Epithelial cell of esophagus (primary cell): ENCODE measurements around the gene FOCAD.
A peak's percentile ranks its signal among the peaks of the same experiment; 100 is the strongest.

Experiments
- DNase-seq: peaks from one replicate; pipeline ENCODE4 v3.0.0; 2010; ENCODE audit warnings: low read depth
- H3K4me3 ChIP-seq: 2 replicates; pipeline ENCODE4 v1.5.1; 2011; ENCODE audit warnings: mild to moderate bottlenecking, low read length, control low read depth
- CTCF ChIP-seq: IDR thresholded peaks from 2 replicates; pipeline ENCODE4 v1.5.1; 2011; ENCODE audit warnings: low read depth, mild to moderate bottlenecking, low read length, control low read depth, inconsistent platforms; ENCODE audit not compliant: insufficient read depth; ENCODE audit errors: missing control alignments

The FOCAD gene

DNA sequence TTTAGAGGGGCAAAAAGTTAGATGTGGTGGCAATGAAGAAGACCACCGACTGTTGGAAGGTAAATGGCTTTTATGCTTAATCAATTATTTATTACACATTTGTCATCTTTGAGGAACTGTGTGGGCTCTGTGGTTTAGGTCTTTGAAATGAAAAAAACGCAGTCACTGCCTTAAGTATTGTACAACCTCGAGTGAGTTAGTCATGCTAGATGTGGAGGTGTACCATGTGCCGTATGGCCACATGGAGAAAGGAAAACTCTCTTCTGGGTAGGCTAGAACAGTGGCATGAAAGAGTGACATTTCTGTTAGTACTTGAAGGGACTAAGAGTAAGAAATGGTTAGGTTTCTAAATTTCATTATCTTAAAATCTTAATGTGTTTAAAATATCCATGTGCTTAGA, 181.3 kb downstream of the FOCAD start:
- TF ChIP-seq CTCF, result no peak
- DNase-seq, result peak; percentile 8
- no peak overlapping the region for H3K4me3 ChIP-seq

GRCh38 chr9:20870115-20870514, 186.1 kb downstream of the FOCAD start:
- TF ChIP-seq CTCF, result no peak
- no peak for DNase-seq
- H3K4me3 ChIP-seq, result no peak overlapping the region

DNA sequence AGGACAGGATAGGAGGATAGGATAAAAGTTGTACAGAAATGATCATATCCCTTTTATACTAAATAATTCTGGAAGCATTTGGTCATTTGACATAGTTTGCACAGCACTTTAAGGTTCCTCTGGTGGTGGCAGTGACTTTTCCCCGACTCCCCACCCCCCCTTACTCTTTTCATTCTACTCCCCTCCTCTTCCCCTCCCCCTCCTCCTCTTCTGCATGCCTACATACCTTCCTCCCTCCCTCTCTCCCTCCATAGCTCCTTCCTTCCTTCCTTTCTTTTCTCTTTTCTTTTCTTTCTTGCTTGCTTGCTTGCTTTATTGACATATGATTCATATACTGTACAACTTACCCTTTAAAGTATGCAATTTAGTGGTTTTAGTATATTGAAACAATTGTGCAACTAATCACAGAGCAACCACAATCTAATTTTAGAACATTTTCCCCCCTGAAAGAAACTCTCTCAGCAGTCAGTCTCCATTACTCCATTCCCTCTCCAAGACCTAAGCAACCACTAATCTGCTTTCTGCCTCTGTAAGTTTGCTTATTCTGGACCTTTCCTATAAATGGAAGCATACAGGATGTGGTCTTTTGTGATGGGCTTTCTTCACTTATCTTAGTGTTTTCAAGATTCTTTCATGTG, 188.4 kb downstream of the FOCAD start:
- DNase-seq, result peak; percentile 22
- H3K4me3 ChIP-seq, result no peak overlapping the region
- TF ChIP-seq CTCF, result no peak

DNA sequence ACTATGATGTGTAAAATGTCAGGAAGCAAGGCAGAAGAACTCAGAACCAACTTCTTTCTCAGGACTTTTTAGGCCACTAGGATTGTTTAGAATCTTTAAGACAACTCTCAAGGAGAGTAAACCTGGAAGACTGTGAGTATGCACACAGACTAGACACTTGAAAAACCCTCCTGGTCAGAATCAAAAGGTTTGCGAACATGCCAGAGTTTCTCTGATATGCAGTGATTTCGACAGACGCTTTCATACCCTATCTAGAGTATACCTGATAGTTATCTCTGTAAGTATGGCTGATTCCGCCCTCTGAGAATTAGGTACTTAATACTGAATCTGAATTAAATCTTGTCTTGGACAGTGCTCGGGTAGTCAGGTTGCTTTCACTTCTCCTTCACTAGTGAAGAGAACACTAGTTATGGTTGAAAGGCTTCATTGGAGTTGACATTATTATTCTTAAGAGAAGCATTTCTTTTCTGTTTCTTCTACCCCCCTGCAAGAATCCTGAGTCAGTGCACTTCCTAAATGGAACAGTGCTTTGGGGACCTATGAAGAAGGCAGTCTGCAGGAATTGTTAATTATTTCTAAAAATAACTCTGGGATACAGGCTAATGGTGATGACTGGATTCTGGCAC, 189.3 kb downstream of the FOCAD start:
- DNase-seq, result no peak
- H3K4me3 ChIP-seq, result no peak overlapping the region
- no peak for TF ChIP-seq CTCF

DNA sequence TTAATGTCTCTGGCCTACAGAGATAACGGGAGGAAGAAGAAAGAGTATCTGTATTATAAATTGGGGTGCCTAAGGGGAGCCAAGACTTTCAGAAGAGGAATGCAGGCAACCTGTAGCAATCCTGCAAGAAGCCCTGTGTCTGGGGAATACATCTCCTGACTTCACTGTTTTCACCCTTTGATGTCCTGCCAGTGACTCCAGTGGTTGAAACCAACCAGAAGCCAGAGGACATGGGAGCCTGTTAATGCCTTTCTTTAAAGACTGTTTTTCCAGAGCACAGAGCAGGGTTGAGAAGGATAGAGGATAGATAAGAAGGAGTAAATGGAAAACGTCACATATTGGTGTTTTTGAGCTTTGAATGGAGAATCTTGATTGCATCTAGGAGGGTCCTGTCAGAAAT, 196.2 kb downstream of the FOCAD start:
- no peak overlapping the region for H3K4me3 ChIP-seq
- no peak for DNase-seq
- TF ChIP-seq CTCF, result no peak

DNA sequence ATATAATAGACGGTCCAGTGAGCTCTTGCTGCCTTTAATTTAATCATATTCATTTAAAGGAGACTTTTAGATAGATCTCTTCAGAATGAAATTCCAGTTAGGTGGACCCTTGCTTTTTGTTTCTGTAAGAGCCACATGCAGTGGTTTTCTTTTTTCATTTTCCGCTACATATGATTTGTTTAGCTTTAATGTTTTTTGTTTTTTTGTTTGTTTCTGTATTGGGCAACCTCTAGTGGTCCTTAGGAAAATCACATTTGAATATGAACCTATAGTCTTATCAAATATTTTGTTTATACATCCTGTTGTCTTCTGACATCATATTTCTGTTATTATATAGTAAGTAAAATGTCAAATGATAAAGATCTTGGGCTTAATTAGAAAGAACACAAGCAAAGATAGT, 196.6 kb downstream of the FOCAD start:
- TF ChIP-seq CTCF, result no peak
- no peak overlapping the region for H3K4me3 ChIP-seq
- DNase-seq, result no peak
